H9 (cell line): ENCODE results near the gene PIK3R5. TPM values are rescaled to one million over a fixed set of nuclear protein-coding genes. Genes with fewer than 3 reads are reported as not detected.
A peak's percentile ranks its signal among the peaks of the same experiment; 100 is the strongest.

Experiments used
- DNase-seq: peaks from one replicate; pipeline ENCODE4 v3.0.0-alpha.2; 2017
- H2AFZ ChIP-seq: one replicate; pipeline ENCODE4 v1.6.1; 2013; ENCODE audit warnings: mild to moderate bottlenecking, low read length, control low read depth, moderate library complexity
- H2AK5ac ChIP-seq: 2 replicates; pipeline ENCODE4 v1.6.1; 2013; ENCODE audit warnings: low read length, control low read depth, mixed read lengths; ENCODE audit not compliant: insufficient read length
- H2BK120ac ChIP-seq: one replicate; pipeline ENCODE4 v1.6.1; 2013; ENCODE audit warnings: low read depth, mild to moderate bottlenecking, low read length, control low read depth, inconsistent platforms; ENCODE audit not compliant: poor library complexity, severe bottlenecking
- H2BK12ac ChIP-seq: 2 replicates; pipeline ENCODE4 v1.6.1; 2013; ENCODE audit warnings: low read length, control low read depth, mixed read lengths, low read depth; ENCODE audit not compliant: insufficient read length
- H2BK15ac ChIP-seq: 2 replicates; pipeline ENCODE4 v1.6.1; 2013; ENCODE audit warnings: low read depth, low read length, control low read depth
- H2BK20ac ChIP-seq: one replicate; pipeline ENCODE4 v1.6.1; 2013; ENCODE audit warnings: low read depth, mild to moderate bottlenecking, low read length, control low read depth, inconsistent platforms; ENCODE audit not compliant: poor library complexity, severe bottlenecking
- H2BK5ac ChIP-seq: 2 replicates; pipeline ENCODE4 v1.6.1; 2013; ENCODE audit warnings: low read length, control low read depth, mixed read lengths; ENCODE audit not compliant: insufficient read length
- H3K14ac ChIP-seq: 2 replicates; pipeline ENCODE4 v1.6.1; 2013; ENCODE audit warnings: low read length, control low read depth; ENCODE audit not compliant: insufficient read depth
- H3K18ac ChIP-seq: 2 replicates; pipeline ENCODE4 v1.6.1; 2013; ENCODE audit warnings: low read depth, mild to moderate bottlenecking, mixed read lengths, low read length, control low read depth; ENCODE audit not compliant: insufficient read length
- H3K23ac ChIP-seq: 2 replicates; pipeline ENCODE4 v1.6.1; 2013; ENCODE audit warnings: low read length, control low read depth, mixed read lengths, low read depth; ENCODE audit not compliant: insufficient read length
- H3K23me2 ChIP-seq: 2 replicates; pipeline ENCODE4 v1.6.1; 2013; ENCODE audit warnings: low read depth, mild to moderate bottlenecking, mixed read lengths, low read length, control low read depth; ENCODE audit not compliant: insufficient read length, poor library complexity, severe bottlenecking
- H3K27ac ChIP-seq: 2 replicates; pipeline ENCODE4 v1.5.1; 2013; ENCODE audit warnings: low read length, control low read depth, mixed read lengths, low read depth; ENCODE audit not compliant: insufficient read length
- H3K27me3 ChIP-seq: 2 replicates; pipeline ENCODE4 v1.6.1; 2013; ENCODE audit warnings: low read length, control low read depth, inconsistent platforms; ENCODE audit not compliant: insufficient read depth
- H3K4ac ChIP-seq: 2 replicates; pipeline ENCODE4 v1.6.1; 2013; ENCODE audit warnings: low read depth, mild to moderate bottlenecking, control low read depth, inconsistent platforms, low read length, moderate library complexity
- H3K4me1 ChIP-seq: 2 replicates; pipeline ENCODE4 v1.6.1; 2013; ENCODE audit warnings: low read length, control low read depth, inconsistent platforms; ENCODE audit not compliant: insufficient read depth
- H3K4me2 ChIP-seq: 2 replicates; pipeline ENCODE4 v1.6.1; 2013; ENCODE audit warnings: low read length, control low read depth, mixed read lengths; ENCODE audit not compliant: insufficient read length, insufficient read depth
- H3K56ac ChIP-seq: 2 replicates; pipeline ENCODE4 v1.6.1; 2013; ENCODE audit warnings: low read depth, mild to moderate bottlenecking, mixed read lengths, low read length, control low read depth; ENCODE audit not compliant: insufficient read length
- H3K79me1 ChIP-seq: 2 replicates; pipeline ENCODE4 v1.6.1; 2013; ENCODE audit warnings: low read depth, mild to moderate bottlenecking, moderate library complexity, low read length, control low read depth, inconsistent platforms; ENCODE audit not compliant: insufficient read depth, poor library complexity, severe bottlenecking
- H3K79me2 ChIP-seq: 2 replicates; pipeline ENCODE4 v1.6.1; 2013; ENCODE audit warnings: low read length, control low read depth, inconsistent platforms; ENCODE audit not compliant: insufficient read depth
- H3K9ac ChIP-seq: 2 replicates; pipeline ENCODE4 v1.6.1; 2013; ENCODE audit warnings: low read length, control low read depth, mixed read lengths; ENCODE audit not compliant: insufficient read length; ENCODE audit errors: extremely low read depth
- H3K9me3 ChIP-seq: one replicate; pipeline ENCODE4 v1.6.1; 2013; ENCODE audit warnings: low read depth, low read length, inconsistent platforms; ENCODE audit not compliant: control insufficient read depth
- H3T11ph ChIP-seq: one replicate; pipeline ENCODE4 v1.6.1; 2013; ENCODE audit warnings: mild to moderate bottlenecking, low read length, control low read depth, inconsistent platforms
- H4K20me1 ChIP-seq: one replicate; pipeline ENCODE4 v1.6.1; 2013; ENCODE audit not compliant: control insufficient read depth, insufficient read length, insufficient read depth
- H4K5ac ChIP-seq: 2 replicates; pipeline ENCODE4 v1.6.1; 2013; ENCODE audit warnings: low read depth, mild to moderate bottlenecking, mixed read lengths, low read length, control low read depth; ENCODE audit not compliant: insufficient read length
- H4K8ac ChIP-seq: replicated peaks from 2 replicates; pipeline ENCODE4 v1.6.1; 2013; ENCODE audit warnings: low read length, control low read depth, mixed read lengths, low read depth; ENCODE audit not compliant: insufficient read length
- H4K91ac ChIP-seq: 2 replicates; pipeline ENCODE4 v1.6.1; 2013; ENCODE audit warnings: low read depth, mild to moderate bottlenecking, moderate library complexity, mixed read lengths, low read length, control low read depth; ENCODE audit not compliant: insufficient read length
- H3K27ac Mint-ChIP-seq, 3 experiments: 2 replicates in 2 of 3; 3 replicates in 1 of 3; pipeline ENCODE4 v1.8.0; 2020 to 2021; ENCODE audit warnings: mixed read lengths in 3 of 3, mild to moderate bottlenecking in 1 of 3, moderate library complexity in 1 of 3
- H3K27me3 Mint-ChIP-seq: 2 replicates; pipeline ENCODE4 v1.8.0; 2021; ENCODE audit warnings: low read depth, mild to moderate bottlenecking, moderate library complexity, mixed read lengths
- H3K36me3 Mint-ChIP-seq, 3 experiments: 2 replicates in 2 of 3; 3 replicates in 1 of 3; pipeline ENCODE4 v1.8.0; 2020 to 2021; ENCODE audit warnings: low read depth in 3 of 3, mixed read lengths in 3 of 3; ENCODE audit not compliant: insufficient read depth in 1 of 3
- H3K4me1 Mint-ChIP-seq, 2 experiments: 2 replicates each; pipeline ENCODE4 v1.8.0; 2020; ENCODE audit warnings: mixed read lengths in 2 of 2
- H3K4me3 Mint-ChIP-seq, 2 experiments: 2 replicates in 1 of 2; 3 replicates in 1 of 2; pipeline ENCODE4 v1.8.0; 2020 to 2021; ENCODE audit warnings: mild to moderate bottlenecking in 2 of 2, mixed read lengths in 2 of 2, moderate library complexity in 1 of 2
- H3K9me3 Mint-ChIP-seq, 2 experiments: 2 replicates in 1 of 2; 3 replicates in 1 of 2; pipeline ENCODE4 v1.8.0; 2020; ENCODE audit warnings: mild to moderate bottlenecking in 2 of 2, mixed read lengths in 2 of 2, moderate library complexity in 1 of 2
- CTCF ChIP-seq: fragments of 200-600 bp; sonication (generic); conservative IDR thresholded peaks from 3 replicates; pipeline ENCODE4 v1.8.0; 2021; ENCODE audit warnings: antibody characterized with exemption, mild to moderate bottlenecking
- whole genome bisulfite sequencing: extraction: QIAGEN DNeasy Blood & Tissue Kit; methylation state at CpG from one replicate; pipeline ENCODE4 v1.1.7; 2013; ENCODE audit warnings: missing lambda C conversion rate, low lambda C conversion rate, mixed read lengths; ENCODE audit not compliant: insufficient read length; ENCODE audit errors: extremely low coverage; 5-methylcytosine and 5-hydroxymethylcytosine counted together
- total RNA-seq: library from RNA; stranded (reverse); gene quantifications from 2 replicates; pipeline ENCODE4 v1.2.1, GENCODE V29; 2021

The PIK3R5 gene
- total RNA-seq, 1 experiment from 2014 or later, result 1.4 TPM

- Histone ChIP-seq H2BK12ac (no peak overlapping the region), H3T11ph (no peak overlapping the region)
Measured at GRCh38 chr17:8869114-8869815, 96.2 kb downstream of the PIK3R5 start.

More at GRCh38 chr17:8869114-8869815, 96.2 kb downstream of the PIK3R5 start:
- no peak overlapping the region for H3K14ac ChIP-seq
- H2BK120ac ChIP-seq, result no peak overlapping the region
- no peak overlapping the region for H2AFZ ChIP-seq
- peak; percentile 15 for DNase-seq
- H3K18ac ChIP-seq, result no peak overlapping the region
- no peaks in the 10 kb centered on the region for H3K9me3 ChIP-seq
- Mint-ChIP-seq H3K4me1 (peaks cover 7 to 16% of the 10 kb centered on the region in 2 experiments), H3K9me3 (no peaks in the 10 kb centered on the region; a peak in 1 of 5 replicates), H3K36me3 (no peaks in the 10 kb centered on the region; a peak in 1 of 7 replicates), H3K4me3 (no peak overlapping the region), H3K27ac (no peak overlapping the region), H3K27me3 (peaks cover 18% of the 10 kb centered on the region)
- TF ChIP-seq CTCF, result no peak
- H3K27me3 ChIP-seq, result no peaks in the 10 kb centered on the region
- no peak overlapping the region for H3K56ac ChIP-seq
- H3K4ac ChIP-seq, result no peak overlapping the region
- H3K9ac ChIP-seq, result no peak overlapping the region
- H3K23me2 ChIP-seq, result no peaks in the 10 kb centered on the region
- no peaks in the 10 kb centered on the region for H3K79me2 ChIP-seq
- H4K5ac ChIP-seq, result no peak overlapping the region
- no peak overlapping the region for H2BK15ac ChIP-seq
- H2AK5ac ChIP-seq, result no peak overlapping the region
- H3K4me2 ChIP-seq, result no peak overlapping the region
- WGBS, result no CpG with 5 or more reads among the region's 11 CpGs
- H4K20me1 ChIP-seq, result no peaks in the 10 kb centered on the region
- no peak overlapping the region for H4K8ac ChIP-seq
- H3K23ac ChIP-seq, result no peak overlapping the region
- H4K91ac ChIP-seq, result no peak overlapping the region
- no peak overlapping the region for H2BK5ac ChIP-seq
- no peak overlapping the region for H2BK20ac ChIP-seq
- no peaks in the 10 kb centered on the region for H3K4me1 ChIP-seq
- no peaks in the 10 kb centered on the region for H3K79me1 ChIP-seq
- H3K27ac ChIP-seq, result no peak overlapping the region
